Heart right ventricle (tissue), 16 donors: ENCODE results near the gene FRMD5. TPM values are rescaled to one million over a fixed set of nuclear protein-coding genes. Genes with fewer than 3 reads are reported as not detected.
A peak's percentile ranks its signal among the peaks of the same experiment; 100 is the strongest.

Source experiments
- ATAC-seq, 8 donors: fragments of 200-7000 bp; cut with Tn5 transposase; one replicate each; pipeline ENCODE4 v1.9.1; 2020; ENCODE audit warnings: mild to moderate bottlenecking in 8 of 8, moderate library complexity in 8 of 8, moderate number of reproducible peaks in 1 of 8
- DNase-seq, 2 donors: peaks; one replicate each; pipeline ENCODE4 v3.0.0-alpha.2; 2020
- H3K27ac ChIP-seq, 10 donors: fragments of 200-600 bp; sonication (generic) in 2 of 10; one replicate each; pipeline versions ENCODE4 v1.5.0 to v1.8.0; 2020 to 2022; ENCODE audit warnings: mild to moderate bottlenecking in 3 of 10
- H3K27me3 ChIP-seq, 7 donors: fragments of 200-600 bp; one replicate each; pipeline ENCODE4 v1.8.0; 2021 to 2022; ENCODE audit warnings: mild to moderate bottlenecking in 2 of 7
- H3K36me3 ChIP-seq, 9 donors: fragments of 200-600 bp; sonication (generic) in 1 of 9; one replicate each; pipeline versions ENCODE4 v1.5.0 to v1.8.0; 2020 to 2022; ENCODE audit warnings: mild to moderate bottlenecking in 2 of 9
- H3K4me1 ChIP-seq, 9 donors: fragments of 200-600 bp; sonication (generic) in 1 of 9; one replicate each; pipeline versions ENCODE4 v1.5.0 to v1.8.0; 2020 to 2022; ENCODE audit warnings: mild to moderate bottlenecking in 4 of 9
- H3K4me3 ChIP-seq, 10 donors: fragments of 200-600 bp; sonication (generic) in 2 of 10; one replicate each; pipeline versions ENCODE4 v1.5.0 to v1.8.0; 2020 to 2022; ENCODE audit warnings: mild to moderate bottlenecking in 7 of 10, moderate library complexity in 2 of 10
- H3K9me3 ChIP-seq, 11 donors: fragments of 200-600 bp in 10 of 11; sonication (generic) in 2 of 11; one replicate each; pipeline versions ENCODE4 v1.5.0 to v1.8.0; 2013 to 2022; ENCODE audit warnings: mild to moderate bottlenecking in 2 of 11, control low read depth in 1 of 11, moderate library complexity in 1 of 11
- WGBS, 2 donors: extraction: QIAGEN DNeasy Blood & Tissue Kit; methylation state at CpG; one replicate each; pipeline ENCODE4 v1.1.7; 2013; ENCODE audit warnings: inconsistent platforms in 1 of 2; 5-methylcytosine and 5-hydroxymethylcytosine counted together
- intact Hi-C, 10 donors: fragments of 100-400 bp; cut with DNase I; formaldehyde crosslinking; loops; one replicate each; pipeline versions ENCODE4 v1.11.1 to v1.14.2; 2022
- polyA plus RNA-seq, 2 donors: library from polyadenylated mRNA; stranded (reverse); fragments of 200-250 nt; gene quantifications; one replicate each; pipeline ENCODE4 v1.2.3, GENCODE V29; 2013
- total RNA-seq, 10 donors: library from RNA; stranded (reverse); fragmentation: NEBNext Ultra II Directional in 3 of 10; extraction: Animal tissue kit (Norgen Biotek cat#: 25700) in 3 of 10; gene quantifications; one replicate each; pipeline versions ENCODE4 v1.2.1 to v1.2.4, GENCODE V29; 2021 to 2023
- TF ChIP-seq, protein P1 (sequence below), 9 donors: fragments of 200-600 bp; sonication (generic) in 2 of 9; IDR thresholded peaks; one replicate each; pipeline versions ENCODE4 v1.5.0 to v1.8.0; 2021 to 2022; ENCODE audit warnings: antibody characterized with exemption in 9 of 9, mild to moderate bottlenecking in 5 of 9, moderate library complexity in 1 of 9
- donor health status: Arrhythmogenic right ventricular cardiomyopathy.
- donor health status: ischemic (EF 13 %, LVEDD 7.1; RV severe dilation, severe dysfunction).
- donor health status: healthy with polysubstance abuse.
- donor health status: DM: no; HTN: yes; CAD: no.
- donor health status: DM: no; HTN: no; CAD: no.
- donor health status: ischemic (EF 25% LVEDD 6.9; RV normal size, moderate dysfunction).
- donor health status: ischemic (EF 25% LVEDD 5.7; RV mildly dilated, moderate dysfunction).
- donor health status: healthy.
- donor health status: DM: yes; HTN: yes; CAD: no.
- donor health status: Ischemic cardiomyopathy.
- donor health status: ischemic (EF 35%, LVEDD 5.7; RV mildly dilated, moderate dysfunction).
- donor health status: nonischemic (EF 11% LVEDD 7.7; RV severe dilation, severe dysfunction).
- donor health status: DM: yes; HTN: yes; CAD: no.
- donor health status: PGD.
- donor health status: ischemic (EF 29% LVEDD 5.4; RV normal size, mild dysfunction).
- donor health status: nonischemic (EF 23%, LVEDD 6.1; RV moderate dilation, normal function).

Gene FRMD5
- total and polyA plus RNA-seq, 12 donors, result 7.2 to 86.3 (median 55.3) TPM

- no peaks in the 10 kb centered on the region for H3K36me3 ChIP-seq
- 46 to 55% methylated on average over 6 of the region's 6 CpGs for WGBS, 2 donors
- intact Hi-C loops, result no loop called here
- peaks cover 0 to 29% (median 17%) of the 10 kb centered on the region in 7 donors for H3K27me3 ChIP-seq
- ATAC-seq, result peak in 3 of 8 donors; percentile 45 to 79 (median 72)
- peaks cover 0 to 5% (median 0%) of the 10 kb centered on the region in 9 donors for H3K4me1 ChIP-seq
- TF ChIP-seq, protein P1, sequence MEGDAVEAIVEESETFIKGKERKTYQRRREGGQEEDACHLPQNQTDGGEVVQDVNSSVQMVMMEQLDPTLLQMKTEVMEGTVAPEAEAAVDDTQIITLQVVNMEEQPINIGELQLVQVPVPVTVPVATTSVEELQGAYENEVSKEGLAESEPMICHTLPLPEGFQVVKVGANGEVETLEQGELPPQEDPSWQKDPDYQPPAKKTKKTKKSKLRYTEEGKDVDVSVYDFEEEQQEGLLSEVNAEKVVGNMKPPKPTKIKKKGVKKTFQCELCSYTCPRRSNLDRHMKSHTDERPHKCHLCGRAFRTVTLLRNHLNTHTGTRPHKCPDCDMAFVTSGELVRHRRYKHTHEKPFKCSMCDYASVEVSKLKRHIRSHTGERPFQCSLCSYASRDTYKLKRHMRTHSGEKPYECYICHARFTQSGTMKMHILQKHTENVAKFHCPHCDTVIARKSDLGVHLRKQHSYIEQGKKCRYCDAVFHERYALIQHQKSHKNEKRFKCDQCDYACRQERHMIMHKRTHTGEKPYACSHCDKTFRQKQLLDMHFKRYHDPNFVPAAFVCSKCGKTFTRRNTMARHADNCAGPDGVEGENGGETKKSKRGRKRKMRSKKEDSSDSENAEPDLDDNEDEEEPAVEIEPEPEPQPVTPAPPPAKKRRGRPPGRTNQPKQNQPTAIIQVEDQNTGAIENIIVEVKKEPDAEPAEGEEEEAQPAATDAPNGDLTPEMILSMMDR (IDR thresholded peaks at IDR 0.05), result no peak
- no peak for DNase-seq
- H3K4me3 ChIP-seq, result no peak overlapping the region
- no peaks in the 10 kb centered on the region for H3K9me3 ChIP-seq
- H3K27ac ChIP-seq, result peak overlapping the region in 2 of 10 donors; percentile 9 to 55
These were observed 8.4 kb downstream of the FRMD5 start for GRCh38 chr15:44186705-44187104.

- no peak for ATAC-seq
These were observed 11.7 kb downstream of the FRMD5 start for GRCh38 chr15:44183363-44183762.

DNA sequence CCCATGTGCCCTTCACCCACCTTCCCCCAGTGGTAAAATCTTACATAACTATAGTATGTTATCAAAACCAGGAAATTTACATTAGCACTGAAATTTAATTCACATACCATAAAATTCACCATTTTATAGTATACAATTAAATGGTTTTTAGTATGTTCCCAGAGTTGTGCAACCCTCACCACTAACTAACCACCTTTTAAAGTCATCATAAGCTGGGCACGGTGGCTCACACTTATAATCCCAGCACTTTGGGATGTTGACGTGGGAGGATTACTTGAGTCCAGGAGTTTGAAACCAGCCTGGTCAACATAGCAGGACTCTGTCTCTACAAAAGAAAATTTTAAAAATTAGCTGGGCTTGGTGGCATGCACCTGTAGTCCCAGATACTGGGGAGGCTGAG, 13.7 kb downstream of the FRMD5 start:
- H3K4me1 ChIP-seq, result no peaks in the 10 kb centered on the region
- H3K36me3 ChIP-seq, result no peaks in the 10 kb centered on the region
- TF ChIP-seq, protein P1 (IDR thresholded peaks at IDR 0.05), result no peak
- H3K27me3 ChIP-seq, result peaks cover 0 to 5% (median 0%) of the 10 kb centered on the region in 7 donors
- ATAC-seq (no peak), DNase-seq (no peak)
- intact Hi-C loops, result no loop called here
- H3K9me3 ChIP-seq, result no peaks in the 10 kb centered on the region
- H3K4me3 ChIP-seq, result no peak overlapping the region
- WGBS, 2 donors, result 83 to 84% methylated on average over 2 of the region's 2 CpGs
- H3K27ac ChIP-seq, result no peak overlapping the region

More at GRCh38 chr15:44183363-44183762, 11.7 kb downstream of the FRMD5 start:
- intact Hi-C loops, result no loop called here
- no peak for DNase-seq
- H3K36me3 ChIP-seq, result no peaks in the 10 kb centered on the region
- peaks cover 0 to 5% (median 0%) of the 10 kb centered on the region in 9 donors for H3K4me1 ChIP-seq
- no peak overlapping the region for H3K4me3 ChIP-seq
- no peak overlapping the region for H3K27ac ChIP-seq
- no peaks in the 10 kb centered on the region for H3K9me3 ChIP-seq
- peaks cover 0 to 5% (median 0%) of the 10 kb centered on the region in 7 donors for H3K27me3 ChIP-seq
- WGBS, 2 donors, result 93% methylated on average over 4 of the region's 4 CpGs
- TF ChIP-seq, protein P1 (IDR thresholded peaks at IDR 0.05), result no peak

- no peak for DNase-seq
- no peaks in the 10 kb centered on the region for H3K36me3 ChIP-seq
- intact Hi-C loops, result no loop called here
- H3K4me3 ChIP-seq, result no peak overlapping the region
- WGBS, 2 donors, result 47 to 60% methylated on average over 1 of the region's 1 CpG
- no peak overlapping the region for H3K27ac ChIP-seq
- TF ChIP-seq, protein P1 (IDR thresholded peaks at IDR 0.05), result no peak
- ATAC-seq, result no peak
- no peaks in the 10 kb centered on the region for H3K9me3 ChIP-seq
- H3K4me1 ChIP-seq, result no peaks in the 10 kb centered on the region
- peaks cover 0 to 32% (median 0%) of the 10 kb centered on the region in 7 donors for H3K27me3 ChIP-seq
These were observed 17.9 kb downstream of the FRMD5 start for GRCh38 chr15:44177139-44177538.
